CD4-positive, alpha-beta T cell treated with Interleukin-6 for 4 hours (primary cell): ENCODE results near the gene PHKG1.
"Not testable (repeated sequence)": the region's sequence is repeated elsewhere in the genome, so short reads cannot be mapped to it uniquely, and the experiment has no call there.

Experiments used
- DNase-seq: peaks from one replicate; pipeline ENCODE4 v3.0.0-alpha.2; 2020; ENCODE audit warnings: mixed read lengths

The PHKG1 gene

DNA sequence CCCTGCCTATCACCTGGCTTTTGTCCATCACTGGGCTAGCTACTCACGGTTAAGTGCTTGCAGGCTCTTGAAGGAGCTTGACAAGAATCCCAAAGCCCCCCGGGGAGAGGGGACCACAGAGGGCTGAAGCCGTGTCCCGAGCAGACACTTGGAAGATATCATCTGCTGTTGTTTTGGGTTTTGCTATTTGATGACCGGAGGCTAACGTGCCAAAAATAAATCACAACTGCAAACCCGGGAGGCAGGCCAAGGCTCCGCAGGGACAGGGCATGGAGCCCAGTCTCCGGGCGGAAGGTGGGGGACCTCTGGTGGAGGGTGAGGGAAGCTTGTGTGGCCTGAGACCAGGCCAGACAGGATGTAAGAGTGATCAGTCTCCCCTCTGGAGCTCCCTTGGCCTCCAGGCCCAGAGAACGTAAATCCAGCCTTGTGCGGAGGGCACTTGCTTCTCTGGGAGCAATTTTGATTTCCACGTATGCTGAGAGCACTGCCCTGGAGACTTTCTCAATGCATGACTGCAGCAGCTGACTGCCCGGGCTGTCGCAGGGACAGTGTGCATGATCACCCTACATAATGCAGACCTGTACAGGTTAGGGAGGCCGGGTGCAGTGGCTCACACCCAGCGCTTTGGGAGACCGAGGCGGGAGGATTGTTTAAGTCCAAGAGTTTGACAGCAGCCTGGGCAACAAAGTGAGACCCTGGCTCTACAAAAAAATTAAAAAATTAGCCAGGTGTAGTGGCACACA is at the start of gene PHKG1:
TSS of gene PHKG1 (minus strand) at position 164 of the 743 bp plus-strand sequence. CDS start 4,011 bp downstream, outside the sequence.
- no peak for DNase-seq

DNA sequence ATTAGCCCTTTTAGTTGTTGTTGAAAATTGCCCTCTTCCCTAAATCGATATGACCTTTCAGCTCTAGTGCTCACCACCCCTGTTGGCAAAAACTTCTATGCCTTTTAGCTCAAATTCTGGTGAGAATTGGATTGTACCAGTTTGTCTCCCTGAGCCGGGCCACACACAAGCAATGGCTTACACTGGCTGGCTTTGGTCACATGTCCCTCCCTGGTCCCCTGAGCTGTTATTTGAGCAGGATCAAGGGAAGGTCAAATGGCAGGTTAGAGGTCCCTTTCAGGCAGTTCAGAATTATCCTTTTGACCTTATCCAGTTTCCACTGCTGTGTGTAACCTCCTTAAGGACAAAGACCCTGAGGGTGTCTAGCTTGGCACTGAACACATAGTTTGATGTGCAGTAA is 38.3 kb upstream of the PHKG1 start:
- not testable (repeated sequence) for DNase-seq

DNA sequence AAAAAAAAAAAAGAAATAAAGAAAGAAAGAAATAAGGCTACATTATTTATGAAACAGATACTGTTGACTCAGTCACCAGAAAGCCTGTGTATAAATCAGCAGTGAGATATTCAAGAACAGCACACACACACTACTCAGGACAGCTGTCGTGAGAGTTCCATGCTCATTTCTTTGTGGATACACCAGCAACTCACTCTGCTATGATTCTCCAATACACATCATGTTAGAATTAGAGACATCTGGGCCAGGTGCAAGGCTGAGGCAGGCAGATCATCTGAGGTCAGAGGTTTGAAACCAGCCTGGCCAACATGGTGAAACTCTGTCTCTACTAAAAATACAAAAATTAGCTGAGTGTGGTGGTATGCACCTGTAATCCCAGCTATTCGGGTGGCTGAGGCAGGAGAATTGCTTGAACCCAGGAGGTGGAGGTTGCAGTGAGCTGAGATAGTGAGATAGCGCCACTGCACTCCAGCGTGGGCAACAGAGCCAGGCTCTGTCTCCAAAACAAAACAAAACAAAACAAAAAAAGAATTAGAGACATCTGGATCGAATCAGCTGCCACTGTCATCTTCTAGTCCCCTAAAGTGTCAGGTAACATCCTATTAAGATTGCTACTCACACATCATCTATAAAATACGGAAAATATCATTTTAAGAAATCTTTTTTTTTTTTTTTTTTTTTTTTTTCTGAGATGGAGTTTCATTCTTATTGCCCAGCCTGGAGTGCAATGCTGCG is 34.7 kb upstream of the PHKG1 start:
- no peak for DNase-seq

DNA sequence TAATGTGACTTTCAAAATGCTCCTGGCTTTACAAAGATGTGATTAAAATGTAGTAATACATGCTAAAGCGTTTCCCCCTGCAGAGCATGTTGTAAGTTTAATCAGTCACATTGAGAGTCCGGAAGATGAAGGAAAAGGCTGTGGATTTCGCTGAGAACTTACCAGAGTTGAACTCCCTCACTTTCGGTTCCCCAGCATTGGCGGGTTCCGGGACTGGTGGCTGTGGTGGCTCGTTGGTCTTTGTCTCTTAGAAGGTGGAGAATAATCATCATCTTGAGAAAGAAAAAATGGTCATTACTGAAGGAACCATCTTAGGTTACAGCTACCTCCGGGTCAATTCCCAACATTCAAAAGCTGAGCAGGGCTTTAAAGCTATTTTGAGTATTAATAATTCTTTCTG is 33.1 kb upstream of the PHKG1 start:
- no peak for DNase-seq

DNA sequence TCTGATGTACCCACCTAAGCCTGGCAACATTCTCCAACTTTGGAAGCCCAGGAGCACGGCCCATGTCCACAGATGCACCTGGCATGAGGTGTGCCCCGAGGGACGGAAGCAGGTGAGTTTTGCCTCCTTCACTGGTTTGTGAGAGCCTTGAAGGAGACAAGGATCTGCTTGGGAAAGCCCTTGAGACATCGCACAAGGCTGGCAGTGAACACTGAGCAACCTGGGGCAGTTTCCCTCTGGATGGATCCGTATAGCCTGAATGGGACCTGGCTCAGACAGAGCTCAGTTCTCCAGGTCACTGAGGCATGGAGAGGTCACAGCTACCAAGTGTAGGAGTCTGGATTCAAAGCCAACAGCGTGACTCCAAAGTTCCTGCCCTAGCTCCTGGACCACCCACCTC is 32.2 kb upstream of the PHKG1 start:
- DNase-seq, result no peak

DNA sequence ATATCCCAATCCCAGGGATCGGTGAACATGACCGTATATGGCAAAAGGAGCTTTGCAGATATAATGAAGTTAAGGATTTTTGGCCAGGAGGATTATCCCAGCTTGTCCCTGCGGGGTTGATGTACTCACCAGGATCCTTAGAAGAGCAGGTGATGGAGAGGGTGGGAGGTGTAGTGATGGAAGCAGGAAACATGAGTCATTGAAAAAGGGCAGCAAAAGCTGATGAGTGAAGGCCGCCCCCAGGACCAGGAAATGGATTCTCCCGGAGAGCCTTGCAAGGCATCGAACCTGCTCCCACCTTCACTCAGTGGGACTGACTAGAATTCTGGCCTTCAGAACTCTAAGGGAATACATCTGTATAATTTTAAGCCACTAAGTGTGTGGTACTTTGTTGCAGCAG is 28.7 kb upstream of the PHKG1 start:
- no peak for DNase-seq

DNA sequence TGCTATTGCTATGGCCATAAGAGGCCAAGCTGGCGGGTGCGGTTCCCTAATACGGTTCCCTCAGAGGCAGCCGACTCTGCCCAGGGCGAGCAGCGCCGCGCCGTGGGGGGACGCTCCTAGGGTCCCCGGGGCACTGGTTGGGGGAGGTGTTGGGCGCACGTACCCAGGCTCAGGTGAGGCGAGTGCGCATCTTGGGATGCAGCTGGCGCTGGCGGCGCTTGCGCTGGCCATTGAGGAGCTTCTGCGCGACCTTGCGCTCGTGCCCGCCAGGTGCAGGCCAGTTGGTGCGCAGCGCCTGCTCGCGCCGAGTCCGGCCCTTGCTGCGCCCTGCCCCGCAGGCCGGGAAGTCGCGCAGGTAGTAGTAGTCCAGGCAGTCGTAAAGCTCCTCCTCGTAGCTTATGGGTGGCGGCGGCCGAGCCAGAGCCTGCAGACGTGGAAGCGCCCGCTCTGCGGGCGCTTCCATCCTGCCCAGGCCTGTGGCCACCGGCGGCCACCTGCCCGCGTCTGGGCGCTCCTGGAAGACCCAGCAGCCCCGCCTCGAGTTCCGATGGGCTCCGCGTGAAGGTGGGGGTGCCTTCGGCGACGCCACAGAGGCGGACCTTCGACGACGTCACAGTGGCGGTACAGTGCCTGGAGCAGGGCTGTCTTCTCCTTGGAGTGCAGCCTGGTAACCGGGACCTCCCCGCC is 23.2 kb upstream of the PHKG1 start, which contains the start of gene NUPR2:
TSS of gene NUPR2 (minus strand) at position 566 of the 687 bp plus-strand sequence. CDS start at position 463, 103 bp downstream.
- no peak for DNase-seq

DNA sequence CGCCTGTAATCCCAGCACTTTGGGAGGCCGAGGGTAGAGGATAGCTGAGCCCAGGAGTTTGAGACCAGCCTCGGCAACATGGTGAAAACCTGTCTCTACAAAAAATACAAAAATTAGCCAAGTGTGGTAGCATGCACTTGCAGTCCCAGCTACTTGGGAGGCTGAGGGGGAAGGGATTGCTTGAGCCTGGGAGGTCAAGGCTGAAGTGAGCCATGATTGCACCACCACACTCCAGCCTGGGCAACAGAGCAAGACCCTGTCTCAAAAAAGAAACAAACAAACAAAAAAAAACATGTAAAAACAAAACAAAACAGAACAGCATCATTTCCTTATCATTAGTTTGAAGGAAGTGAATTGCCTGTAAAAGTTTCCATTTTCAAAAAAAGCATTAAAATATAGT is 19.5 kb upstream of the PHKG1 start:
- not testable (repeated sequence) for DNase-seq

DNA sequence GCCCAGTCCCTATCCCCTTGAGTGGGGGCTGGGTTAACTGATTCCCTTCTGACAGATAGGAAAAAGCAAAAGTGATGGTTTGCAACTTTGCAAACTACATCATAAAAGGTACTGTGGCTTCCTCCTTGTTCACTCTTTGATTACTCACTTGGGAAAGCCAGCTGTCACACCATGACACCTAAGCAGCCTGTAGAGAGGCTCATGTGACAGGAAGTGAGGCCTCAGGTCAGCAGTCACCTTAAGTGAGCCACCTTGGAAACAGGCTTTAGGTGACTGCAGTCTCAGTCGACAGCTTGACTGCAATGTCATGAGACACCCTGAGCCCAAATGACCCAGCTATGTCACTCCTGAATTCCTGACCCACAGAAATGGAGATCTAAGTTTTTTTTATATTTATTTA is 17.9 kb upstream of the PHKG1 start:
- DNase-seq, result no peak

DNA sequence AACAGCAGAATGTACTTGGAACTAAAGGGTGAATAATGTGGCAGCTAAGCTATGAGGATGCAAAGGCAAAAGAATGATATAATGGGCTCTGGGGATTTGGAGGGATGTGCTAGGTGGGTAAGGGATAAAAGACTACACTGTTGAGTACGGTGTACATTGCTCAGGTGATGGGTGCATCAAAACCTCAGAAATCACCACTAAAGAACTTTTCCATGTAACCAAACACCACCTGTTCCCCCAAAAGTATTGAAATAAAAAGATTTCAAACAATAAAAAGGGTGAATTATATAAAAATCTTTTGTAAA is 15.2 kb upstream of the PHKG1 start:
- DNase-seq, result no peak

DNA sequence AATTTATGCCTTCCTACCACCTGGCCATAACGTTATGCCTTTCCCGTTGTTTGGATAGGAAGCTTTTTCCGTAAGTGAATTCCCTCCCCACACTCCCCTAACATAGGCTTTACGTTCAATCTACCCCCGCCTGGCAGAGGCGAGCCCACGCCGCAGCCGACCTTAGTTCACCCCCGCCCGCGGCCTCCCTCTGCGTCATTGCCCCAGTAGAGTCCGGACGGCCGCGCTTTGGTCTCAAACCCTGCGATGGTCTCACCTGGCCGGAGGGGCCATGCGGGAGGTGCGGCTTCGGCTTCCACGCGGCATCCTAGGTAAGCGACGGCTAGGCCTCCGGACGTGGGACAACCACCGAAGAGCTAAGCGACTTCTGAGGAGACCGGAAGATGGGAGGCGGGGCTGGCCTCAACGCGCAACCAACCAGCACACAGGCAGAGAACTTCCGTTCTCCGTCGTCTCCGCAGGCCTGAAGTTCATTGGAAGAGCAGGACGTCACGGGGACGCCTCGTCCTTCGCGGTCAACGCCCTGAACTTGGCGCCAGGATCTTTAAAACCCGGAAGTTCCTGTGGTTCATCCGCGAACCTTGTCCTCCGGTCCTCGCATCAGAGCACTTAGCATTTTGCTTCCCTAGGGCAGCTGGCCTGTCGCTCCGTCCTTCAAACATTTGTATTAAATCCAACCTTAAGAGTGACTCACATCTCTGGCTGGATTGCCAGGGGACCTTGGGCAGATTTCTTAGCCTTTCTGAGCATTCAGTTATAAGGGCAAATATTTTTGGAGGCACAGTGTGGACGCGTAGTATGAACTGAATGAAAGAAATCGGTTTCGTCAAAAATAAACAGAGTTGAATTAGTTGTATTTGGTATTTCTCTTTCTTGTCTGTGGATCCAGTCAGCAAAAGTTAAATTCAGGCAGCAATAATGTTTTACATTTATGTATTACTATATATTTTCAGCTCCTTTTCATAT is 13.6 kb upstream of the PHKG1 start, which contains the start of gene CHCHD2:
TSS of gene CHCHD2 (minus strand) at position 369 of the 966 bp plus-strand sequence. CDS start at position 306, 63 bp downstream.
- peak; percentile 95 for DNase-seq

DNA sequence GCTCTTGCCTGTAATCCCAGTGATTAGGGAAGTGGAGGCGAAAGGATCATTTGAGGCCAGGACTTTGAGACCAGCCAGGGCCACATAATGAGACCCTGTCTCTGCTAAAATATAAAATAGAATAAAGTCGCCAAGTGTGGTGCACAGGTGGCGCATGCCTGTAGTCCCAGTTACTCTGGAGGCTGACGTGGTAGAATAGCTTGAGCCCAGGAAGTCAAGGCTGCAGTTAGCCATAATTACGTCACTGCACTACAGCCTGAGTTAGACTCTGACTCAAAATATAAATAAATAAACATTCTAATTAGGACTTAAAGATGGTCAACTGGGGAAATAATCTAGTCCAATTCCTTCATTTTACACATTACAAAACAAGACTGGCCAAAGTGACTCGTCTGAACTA is 12.8 kb upstream of the PHKG1 start:
- peak; percentile 17 for DNase-seq

DNA sequence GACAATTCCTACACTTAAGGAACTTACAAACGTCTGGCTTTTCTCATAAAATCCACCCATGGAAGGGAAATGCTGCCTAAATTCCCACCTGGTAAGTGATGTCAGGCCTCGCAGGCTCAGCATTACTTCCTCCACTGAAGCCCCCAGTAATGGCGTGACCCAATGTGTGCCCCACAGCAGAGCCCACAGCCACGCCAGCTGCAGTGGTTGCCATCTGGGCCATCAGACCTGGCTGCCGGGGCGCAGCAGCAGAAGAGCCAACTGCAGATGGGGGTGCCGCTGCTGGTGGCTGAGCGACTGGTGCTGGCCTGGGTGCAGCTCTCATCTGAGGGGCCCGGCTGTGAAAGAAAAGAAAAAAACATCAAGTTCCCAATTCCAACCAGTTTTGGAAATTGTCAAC is 11.4 kb upstream of the PHKG1 start:
- DNase-seq, result not testable (repeated sequence)

DNA sequence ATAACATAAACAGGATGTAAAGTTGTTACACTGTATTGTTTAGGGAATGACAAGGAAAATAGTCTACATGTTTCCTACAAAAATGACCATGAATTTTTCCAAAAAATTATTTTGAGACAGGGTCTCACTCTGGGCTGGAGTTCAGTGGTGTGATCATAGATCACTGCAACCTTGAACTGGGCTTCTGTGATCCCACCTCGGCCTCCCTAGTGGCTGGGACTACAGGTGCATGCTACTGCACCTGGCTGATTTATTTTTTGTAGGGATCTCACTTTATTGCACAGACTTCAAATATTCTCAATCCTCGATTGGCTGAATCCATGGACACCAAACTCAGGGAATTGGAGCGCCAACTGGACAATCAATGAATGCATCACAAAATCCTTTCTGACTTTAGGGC is 6.9 kb upstream of the PHKG1 start:
- DNase-seq, result no peak

DNA sequence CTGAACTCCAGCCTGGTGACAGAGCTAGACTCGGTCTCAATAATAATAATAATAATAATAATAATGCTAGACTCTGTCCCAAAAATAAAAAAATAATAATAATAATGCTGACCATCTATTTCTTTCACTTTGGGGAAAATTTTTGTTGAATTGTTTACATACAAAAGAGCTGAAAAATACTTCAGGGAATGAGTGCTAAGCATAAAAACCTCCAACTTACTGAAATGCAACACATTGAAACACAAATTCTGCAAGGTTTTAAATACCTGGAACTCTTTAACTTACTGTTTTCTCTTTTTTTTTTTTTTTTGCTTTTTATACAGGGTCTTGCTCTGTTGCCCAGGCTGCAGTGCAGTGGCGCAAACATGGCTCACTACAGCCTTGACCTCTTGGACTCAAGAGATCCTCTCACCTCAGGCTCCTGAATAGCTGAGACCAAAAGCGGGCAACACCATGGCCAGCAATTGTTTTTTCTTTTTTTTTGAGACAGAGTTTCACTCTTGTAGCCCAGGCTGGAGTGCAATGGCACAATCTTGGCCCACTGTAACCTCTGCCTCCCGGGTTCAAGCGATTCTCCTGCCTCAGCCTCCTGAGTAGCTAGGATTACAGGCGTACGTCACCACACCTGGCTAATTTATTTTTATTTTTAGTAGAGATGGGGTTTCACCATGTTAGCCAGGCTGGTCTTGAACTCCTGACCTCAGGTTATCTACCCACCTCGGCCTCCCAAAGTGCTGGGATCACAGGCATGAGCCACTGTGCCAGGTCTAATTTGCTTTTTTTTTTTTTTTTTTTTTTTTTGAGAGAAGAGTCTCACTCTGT is 5.6 kb upstream of the PHKG1 start:
- DNase-seq, result not testable (repeated sequence)

DNA sequence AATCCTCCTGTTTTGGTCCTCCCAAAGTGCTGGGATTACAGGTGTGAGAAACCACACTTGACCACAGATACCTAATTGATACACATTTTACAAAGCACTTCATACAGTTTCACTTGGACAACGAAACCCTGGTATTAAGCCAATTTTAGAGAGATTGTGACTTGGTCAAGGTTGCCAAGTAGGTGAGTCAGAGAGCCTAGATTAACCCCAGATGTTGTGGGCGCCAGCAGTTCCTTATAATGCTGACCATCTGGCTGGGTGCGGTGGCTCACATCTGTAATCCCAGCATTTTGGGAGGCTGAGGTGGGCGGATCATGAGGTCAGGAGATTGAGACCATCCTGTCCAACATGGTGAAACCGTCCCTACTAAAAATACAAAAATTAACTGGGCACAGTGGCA is 4.9 kb upstream of the PHKG1 start:
- no peak for DNase-seq

DNA sequence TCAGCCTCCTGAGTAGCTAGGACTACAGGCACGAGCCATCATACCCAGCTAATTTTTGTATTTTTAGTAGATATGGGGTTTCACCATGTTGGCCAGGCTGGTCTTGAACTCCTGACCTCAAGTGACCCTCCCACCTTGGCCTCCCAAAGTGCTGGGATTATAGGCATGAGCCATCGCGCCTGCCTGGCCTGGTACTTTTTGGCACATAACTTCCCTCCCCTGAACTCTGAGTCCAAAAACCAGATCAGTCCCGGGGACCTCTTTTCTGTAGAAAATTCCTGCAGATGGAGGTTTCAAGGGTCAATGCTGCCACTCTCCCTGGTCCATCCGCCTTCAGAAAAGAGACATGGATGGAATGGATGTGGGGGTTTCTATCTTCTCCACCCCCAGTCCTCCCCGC is 364 bp downstream of the PHKG1 start:
- not testable (repeated sequence) for DNase-seq

DNA sequence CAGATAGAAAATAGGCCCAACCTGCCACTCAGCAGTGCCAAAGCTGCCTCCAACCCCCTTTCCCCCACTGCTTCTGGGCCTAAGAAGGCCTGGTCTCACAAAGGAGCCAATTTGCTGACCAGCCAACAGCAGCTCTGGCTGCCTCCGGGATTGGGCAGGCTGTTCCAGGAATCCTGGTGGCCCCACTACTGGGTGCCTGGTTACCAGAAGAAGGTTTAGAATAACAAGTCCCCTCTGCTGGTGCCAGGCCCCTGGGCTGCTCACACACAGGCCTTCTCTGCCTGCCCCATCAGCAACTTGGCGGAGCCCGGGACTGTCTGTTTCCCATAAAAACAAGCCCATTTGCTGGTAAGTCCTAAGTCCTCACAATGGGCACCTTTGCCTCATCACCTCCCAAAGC is 1.2 kb downstream of the PHKG1 start:
- DNase-seq, result no peak

DNA sequence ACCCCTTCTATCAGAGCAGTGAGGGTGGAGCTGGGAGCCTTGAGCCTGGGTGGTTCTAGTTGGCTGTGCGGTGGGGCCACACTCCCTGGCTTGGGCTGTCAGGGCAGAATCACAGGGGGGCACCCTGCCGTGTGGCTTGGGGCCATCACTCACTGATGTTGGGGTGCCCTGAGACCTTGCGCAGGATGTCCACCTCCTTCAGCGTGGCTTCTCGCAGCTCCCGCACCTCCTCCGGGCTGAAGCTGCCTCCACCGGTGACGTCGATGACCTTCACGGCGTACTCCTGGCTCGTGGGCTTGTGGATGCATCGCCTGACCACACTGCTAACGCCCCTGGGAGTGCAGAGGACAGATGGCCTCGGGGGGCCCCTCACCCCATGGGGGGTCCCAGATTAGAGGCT is 5.3 kb downstream of the PHKG1 start:
- no peak for DNase-seq

DNA sequence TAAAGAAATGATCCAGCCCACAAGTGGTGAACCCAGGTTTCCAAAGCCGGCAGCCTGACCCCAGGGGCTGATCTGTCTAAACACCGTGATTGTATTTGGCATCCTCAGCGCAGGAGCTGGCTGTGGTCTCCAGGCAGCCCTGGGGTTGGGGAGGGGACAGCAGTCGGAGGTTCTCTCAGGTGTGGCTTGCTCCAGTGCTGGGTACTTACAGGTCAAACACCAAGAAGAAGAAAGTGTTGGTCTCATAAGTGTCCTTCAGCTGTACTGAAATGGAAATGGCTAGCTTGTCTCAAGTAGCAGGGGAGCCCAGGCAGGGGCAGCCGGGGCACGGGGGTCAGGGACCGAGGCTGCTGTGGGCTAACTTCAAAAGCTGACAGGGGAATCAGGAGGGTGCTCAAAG is 6.0 kb downstream of the PHKG1 start:
- DNase-seq, result no peak

DNA sequence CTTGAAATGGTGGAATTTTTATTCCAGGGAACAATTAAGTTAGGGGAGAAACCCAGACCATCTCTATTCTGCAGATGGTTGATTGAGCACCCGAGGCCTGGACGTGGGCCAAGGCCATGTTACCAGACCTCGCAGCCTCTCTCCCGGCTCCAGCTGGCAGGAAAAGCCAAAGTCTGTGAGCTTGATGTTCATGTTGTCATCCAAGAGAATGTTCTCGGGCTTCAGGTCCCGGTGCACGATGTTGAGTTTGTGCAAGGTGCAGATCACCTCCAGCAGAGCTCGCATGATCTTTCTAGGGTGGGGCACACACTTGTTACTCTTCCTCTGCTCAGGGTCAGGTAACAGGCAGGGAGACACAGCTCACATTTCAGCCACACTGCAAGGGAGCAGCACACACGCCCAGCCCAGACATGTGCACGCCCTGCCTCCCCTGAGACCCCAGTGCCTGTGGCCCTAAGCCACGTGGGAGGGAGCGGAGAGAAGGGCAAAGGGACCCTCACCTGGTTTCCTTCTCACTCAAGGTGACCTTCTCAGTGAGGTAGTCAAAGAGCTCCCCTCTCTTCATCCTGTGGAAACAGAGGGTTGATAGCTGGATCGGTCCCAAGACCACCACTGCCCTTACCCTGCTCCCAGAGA is 9.5 kb downstream of the PHKG1 start:
- DNase-seq, result no peak
